Superior temporal gyrus (tissue), 1 donor: ENCODE measurements around the gene NADK.
"Not testable (repeated sequence)": the region's sequence is repeated elsewhere in the genome, so short reads cannot be mapped to it uniquely, and the experiment has no call there.

Experiments
- DNase-seq: peaks from one replicate; pipeline ENCODE4 v3.0.0-alpha.2; 2016; ENCODE audit errors: extremely low spot score

The NADK gene

DNA sequence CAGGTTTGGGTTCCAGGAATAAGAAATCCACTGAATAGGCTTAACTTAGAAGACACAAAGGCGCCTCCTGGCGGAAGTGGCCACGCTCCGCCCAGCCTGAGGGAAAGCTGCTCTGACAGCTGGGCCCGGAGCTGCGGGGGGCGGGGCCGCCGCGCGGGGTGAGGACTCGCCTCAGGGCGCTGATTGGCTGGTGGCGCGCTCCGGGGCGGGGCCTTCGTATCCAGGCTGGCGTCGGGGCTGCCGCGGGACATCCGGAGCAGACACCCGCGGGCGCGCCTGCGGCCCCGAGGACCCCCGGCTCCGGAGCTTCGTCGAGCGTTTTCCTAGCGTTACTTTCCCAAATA lies 31.7 kb downstream of the NADK start:
- not testable (repeated sequence) for DNase-seq

DNA sequence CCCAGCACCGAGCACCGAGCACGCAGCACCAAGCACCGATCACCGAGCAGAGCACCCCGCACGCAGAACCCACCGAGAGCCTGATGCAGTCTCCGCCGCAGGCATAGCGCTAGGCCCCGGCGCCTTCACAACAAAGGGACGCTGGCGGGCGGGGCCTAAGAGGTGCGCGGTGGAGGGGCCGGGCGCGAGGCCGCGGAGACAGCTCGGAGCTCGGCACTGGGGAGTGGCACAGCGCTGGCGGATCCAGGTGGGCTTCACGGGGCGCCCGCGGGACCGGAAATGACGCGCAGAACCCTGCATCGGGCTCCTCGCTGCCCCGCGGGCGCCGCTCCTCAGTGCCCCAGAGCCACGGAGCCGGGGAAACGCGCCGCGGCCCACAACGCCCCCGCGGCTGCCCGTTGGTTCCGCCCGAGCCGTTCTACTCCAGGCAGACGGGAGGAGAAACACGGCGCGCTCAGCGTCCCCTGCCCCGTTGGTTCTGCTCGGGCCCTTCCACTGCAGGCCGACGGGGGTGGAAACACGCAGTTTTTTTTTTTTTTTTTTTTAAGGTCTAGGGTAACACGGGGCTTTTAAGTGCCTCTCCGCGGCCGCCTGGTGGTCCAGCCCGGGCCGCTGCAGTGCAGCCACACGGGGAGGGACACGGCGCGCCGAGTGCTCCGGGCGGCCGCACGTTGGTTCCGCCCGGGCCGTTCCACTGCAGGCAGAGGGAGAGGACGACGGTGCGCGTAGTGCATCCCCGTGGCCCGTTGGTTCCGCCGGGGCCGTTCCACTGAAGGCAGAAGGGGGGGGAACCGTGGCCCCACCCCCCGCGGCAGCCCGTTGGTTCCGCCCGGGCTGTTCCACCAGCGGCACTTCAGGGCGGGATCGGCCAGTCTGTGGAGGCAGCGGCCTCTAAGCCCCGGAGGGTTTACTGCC lies 32.4 kb downstream of the NADK start:
- DNase-seq, result not testable (repeated sequence)

DNA sequence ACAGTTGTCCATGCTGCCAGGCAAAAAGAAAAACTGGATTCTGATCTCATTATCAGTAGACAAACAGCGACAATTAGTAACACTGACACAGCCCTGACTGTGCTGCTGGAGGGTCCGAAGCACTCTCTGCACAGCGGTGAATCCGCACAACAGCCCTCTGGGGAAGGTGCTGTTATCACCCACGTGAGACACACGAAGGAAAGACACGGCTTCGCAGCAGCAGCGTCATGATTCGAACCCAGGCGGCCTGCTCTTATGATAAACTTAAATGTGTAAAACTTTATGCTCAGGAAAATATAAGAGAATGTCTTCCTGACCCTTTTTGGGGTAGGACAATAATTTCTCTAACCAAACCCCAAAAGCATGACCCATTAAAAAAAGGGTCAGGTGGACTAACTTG lies 35.7 kb downstream of the NADK start:
- DNase-seq, result not testable (repeated sequence)

DNA sequence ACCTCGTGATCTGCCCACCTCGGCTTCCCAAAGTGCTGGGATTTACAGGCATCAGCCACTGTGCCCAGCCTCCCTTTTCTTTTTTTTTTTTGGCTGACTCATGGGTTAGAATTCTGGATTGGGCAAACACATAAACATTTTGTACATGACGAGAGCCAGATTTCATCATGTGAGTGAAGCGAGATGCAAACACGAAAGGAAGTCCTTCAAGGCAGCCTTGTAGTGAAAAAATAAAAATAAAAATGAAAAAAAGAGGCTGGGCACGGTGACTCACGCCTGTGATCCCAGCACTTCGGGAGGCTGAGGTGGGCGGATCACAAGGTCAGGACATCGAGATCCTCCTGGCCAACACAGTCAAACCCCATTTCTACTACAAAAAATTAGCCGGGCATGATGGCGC lies 37.3 kb downstream of the NADK start:
- DNase-seq, result peak; percentile 9

DNA sequence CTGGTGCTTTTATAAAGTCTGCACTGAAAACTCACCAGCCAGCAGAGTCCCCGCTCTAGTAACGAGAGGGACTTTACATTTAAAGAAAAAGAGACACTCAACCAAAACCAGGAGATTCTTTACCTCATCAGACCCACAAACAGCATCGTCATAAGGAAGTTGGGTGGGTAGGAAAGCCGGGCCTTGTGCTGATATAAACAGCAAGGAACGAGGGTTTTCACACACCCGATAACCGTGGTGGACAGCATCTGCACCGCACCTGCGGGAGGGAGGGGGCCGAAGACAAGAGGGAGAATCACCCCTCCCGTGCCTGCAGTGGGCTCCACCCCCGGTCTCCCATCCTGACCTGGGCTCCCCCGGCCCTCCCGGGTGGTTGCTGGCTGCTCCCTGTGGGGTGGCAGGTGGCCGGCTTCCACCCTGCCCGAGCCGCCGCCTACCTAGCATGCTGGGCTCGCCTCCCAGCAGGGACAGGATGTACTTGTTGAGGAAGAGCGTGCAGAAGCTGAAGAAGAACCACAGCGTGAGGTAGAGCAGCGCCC lies 39.4 kb downstream of the NADK start:
- DNase-seq, result not testable (repeated sequence)

DNA sequence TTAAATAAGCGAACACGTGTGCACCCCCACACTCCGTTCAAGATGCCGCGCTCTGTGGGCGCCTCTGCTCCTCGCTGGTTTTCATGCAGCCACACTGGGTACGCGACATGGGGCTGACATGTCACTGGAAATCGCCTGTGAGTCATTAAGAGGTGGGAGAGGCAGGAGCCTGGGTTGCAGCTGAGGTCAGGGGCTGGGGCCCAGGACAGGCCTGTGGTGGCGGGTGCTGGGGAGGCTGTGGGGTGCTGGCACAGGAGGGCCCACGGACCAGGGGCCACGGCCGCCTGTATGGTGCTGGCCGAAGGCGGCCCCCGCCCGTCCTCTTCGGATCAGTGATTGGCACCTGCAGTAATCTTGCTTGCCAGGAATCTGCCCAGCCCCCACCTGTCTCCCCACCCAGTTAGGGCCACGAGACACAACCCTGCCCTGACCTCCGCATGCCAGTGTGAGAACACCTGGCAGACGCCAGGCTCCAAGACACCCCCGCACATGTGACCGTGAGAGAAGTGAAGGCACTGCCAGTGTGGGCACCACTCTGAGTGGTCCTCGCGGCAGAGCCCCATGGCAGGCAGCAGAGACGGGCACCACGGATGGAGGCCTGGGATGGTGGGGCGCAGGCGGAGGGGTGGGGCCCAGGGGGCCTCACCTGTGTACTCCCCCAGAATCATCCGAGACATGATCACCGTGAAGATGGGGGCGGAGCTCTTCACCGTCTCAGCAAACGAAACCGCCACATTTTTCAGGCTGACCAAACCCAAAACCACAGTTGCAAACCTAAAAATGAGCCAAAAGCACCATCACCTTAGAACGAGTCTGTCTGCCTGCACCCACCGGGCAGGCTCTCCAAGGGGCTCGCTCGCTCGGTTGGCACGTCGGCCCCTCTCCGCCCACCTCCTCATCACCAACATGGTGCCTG lies 40.3 kb downstream of the NADK start:
- not testable (repeated sequence) for DNase-seq

DNA sequence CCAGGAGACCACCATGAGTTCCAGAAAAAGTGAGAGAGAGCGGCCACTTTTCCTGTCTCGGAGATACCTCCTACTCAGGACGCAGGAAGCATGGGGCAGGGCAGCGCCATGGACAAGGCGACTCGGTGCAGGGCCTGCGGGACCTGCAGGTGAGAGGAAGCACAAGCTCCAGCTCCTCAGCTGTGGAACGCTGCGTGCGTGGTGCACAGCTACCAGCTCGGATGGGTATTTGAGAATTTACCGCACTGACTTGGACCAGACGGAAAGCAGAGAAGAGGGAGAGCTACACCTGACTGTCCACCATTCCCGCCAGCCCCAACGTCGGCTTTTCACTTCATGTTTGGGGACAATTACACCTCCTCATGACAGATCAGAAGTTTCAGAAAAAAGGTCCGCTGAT lies 45.9 kb downstream of the NADK start:
- DNase-seq, result no peak

DNA sequence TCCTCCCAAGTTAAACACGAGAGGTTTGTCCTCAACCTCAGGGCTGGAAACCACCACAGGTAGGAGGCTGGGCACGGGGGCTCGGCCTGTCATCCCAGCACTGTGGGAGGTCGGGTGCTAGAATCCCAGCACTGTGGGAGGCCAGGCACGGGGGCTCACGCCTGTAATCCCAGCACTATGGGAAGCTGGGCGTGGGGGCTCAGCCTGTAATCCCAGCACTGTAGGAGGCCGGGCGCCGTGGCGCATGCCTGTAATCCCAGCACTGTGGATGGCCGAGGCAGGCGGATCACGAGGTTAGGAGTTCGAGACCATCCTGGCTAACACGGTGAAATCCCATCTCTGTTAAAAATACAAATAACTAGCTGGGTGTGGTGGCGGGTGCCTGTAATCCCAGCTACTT lies 47.4 kb downstream of the NADK start:
- no peak for DNase-seq

DNA sequence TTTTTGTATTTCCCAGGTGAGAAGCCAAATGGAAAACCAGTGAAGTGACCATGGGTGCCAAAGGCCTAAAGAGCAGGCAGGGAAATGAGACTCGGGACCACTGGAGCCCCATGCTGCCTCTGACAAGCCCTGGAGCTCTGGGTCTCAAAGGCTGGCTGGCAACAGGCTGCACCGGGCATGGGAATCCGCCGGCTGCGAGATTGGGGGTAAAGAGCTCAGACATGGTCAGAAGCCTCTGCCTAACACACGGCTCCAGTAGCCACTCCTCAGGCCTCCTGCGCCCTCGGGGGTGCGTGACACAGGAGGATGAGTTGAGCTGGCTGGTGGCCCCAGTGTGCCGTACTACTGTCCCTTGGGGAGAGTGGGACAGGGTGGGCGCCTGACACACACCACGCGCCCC lies 48.0 kb downstream of the NADK start:
- DNase-seq, result not testable (repeated sequence)

DNA sequence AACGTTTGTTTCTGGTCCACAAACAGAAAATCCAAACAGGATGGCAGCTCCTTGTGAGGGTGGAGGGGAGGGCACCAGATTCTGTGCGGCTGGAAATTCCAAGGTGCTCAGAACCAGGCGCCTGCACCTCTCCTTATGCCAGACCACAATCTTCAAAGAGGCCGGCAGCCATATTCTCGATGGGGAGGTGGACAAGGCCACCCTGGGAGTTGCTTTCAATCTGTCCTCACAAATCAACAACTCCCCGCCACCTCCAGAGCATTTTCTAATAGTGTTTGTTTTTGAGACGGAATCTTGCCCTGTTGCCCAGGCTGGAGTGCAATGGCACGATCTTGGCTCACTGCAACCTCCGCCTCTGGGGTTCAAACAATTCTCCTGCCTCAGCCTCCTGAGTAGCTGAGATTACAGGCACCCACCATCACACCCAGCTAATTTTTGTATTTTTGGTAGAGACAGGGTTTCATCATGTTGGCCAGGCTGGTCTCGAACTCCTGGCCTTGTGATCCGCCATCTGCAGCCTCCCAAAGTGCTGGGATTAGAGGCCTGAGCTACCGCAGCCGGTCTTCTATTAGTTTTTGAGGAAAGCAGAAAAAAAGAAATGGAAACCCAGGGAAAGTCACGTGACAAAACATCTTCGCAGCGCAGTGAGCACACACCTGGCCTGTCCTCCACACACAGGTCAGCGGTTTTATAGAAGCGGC lies 49.0 kb downstream of the NADK start:
- DNase-seq, result not testable (repeated sequence)

DNA sequence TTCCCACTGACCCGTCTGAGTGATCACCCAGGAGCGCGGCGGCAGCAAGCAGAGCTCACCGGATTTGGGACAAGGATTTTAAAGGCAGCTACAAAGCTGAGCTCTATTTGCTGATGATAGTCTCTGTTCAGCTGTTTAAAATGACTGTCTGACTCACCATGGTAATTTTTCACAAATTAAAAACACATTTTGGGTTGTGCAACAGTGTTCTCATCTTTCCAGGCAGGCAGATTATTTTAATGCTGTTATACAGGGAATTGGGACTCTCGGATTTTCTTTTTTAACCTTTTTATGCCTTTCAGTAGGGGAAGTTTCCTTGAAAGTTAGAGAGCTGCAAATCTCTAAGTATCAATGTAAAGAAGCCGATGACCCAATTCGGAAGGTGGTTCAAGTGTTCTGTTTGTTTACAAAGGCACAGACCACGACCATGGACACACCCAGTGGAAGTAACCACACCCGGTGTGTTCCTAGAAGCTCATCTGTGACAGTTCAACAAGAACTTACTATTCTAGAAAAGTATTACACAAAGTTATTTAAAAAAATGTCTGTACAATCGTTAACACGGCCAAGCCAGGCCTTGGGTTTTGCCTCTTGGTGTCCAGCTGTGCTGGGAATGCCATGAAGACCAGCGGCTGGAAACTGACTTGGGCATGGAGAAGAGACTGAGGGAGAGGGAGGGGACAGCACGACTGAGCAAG lies 49.8 kb downstream of the NADK start:
- not testable (repeated sequence) for DNase-seq

DNA sequence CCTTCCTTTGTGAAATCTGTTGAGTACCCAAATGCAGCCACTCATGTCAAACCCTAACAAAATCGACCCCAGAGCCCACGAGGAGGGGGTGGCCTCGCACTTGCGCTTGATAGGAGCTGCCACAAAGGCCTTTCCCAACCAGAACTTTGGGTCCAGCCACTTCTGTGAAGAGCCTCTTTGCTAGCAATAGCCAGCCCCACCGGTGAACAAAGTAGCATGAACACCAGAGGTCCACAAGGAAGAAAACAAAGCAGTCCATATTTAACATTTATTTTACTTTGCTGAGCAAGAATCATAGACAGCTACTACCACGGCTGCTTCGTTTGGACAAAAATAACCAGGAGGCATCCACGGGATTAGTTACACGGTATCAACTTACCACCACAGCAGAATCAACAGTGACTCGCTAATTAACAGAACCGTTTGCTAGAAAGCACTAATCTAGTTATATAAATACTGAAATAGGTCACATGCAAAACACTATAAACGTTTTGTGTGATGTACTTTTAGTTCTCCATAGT lies 51.1 kb downstream of the NADK start:
- DNase-seq, result not testable (repeated sequence)

DNA sequence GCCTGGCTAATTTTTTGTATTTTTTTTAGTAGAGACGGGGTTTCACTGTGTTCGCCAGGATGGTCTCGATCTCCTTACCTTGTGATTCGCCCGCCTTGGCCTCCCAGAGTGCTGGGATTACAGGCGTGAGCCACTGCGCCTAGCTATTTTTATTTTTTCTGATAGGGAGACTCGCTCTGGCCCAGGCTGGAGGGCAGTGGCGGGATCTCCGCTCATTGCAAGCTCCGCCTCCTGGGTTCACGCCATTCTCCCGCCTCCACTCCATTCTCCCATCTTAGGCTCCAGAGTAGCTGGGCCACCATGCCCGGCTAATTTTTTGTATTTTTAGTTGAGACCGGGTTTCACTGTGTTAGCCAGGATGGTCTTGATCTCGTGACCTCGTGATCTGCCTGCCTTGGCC lies 52.2 kb downstream of the NADK start:
- not testable (repeated sequence) for DNase-seq

DNA sequence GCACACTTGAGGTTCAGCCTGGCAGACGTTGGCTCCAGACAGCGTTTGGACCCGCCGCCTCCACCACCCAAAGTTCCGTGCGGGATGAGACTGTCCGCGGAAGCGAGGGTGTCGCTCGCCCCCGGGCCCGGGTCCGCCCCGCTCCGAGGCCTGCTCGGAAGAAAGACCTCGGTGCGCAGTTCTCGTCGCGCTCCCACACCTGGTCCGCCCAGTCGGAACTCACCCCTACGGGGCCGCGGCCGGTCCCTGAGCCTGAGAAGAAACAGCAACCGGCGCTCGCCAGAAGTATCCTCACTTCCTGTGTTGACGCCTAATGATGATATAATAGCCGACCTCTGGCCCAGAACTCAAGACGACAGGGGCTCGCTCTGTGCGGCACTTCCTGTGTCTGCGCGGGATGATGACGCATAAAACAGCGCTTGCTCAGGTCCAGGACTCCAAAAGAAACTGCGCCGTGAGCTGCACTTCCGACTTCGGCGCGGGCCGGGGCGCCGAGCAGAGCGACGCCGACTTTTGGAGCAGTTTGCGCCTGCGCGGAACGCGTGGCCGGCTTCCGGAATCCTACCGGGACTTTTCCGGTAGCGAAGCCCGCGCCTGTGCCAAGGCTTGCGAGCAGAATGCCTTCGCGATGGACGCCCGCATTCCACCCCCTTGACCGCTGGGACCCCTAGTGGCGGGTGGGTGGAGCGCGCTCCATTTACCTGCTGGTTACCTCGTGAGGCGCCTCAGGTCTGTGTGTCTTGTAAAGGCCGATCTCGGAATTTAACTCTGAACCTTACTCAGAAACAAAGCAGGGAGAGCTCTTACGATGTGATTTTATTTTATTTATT lies 54.0 kb downstream of the NADK start, which contains the start of gene CDK11A:
Gene CDK11A (minus strand): TSS at position 323 of the 830 bp plus-strand sequence. CDS start 1,539 bp downstream, outside the sequence.
- peak; percentile 99 for DNase-seq

DNA sequence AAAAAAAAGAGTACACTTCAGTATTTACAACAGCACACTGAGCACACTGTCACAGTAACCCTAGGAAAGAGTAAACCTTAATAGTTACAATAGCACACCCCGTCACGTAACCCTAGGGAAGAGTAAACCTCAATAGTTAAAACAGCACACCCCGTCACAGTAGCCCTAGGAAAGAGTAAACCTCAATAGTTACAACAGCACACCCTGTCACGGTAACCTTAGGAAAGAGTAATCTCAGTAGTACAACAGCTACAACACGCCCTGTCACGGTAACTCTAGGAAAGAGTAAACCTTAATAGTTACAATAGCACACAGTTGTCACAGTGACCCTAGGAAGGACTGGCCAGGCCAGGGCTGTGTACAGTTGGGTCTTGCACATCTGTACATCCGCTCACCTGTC lies 57.1 kb downstream of the NADK start:
- no peak for DNase-seq

DNA sequence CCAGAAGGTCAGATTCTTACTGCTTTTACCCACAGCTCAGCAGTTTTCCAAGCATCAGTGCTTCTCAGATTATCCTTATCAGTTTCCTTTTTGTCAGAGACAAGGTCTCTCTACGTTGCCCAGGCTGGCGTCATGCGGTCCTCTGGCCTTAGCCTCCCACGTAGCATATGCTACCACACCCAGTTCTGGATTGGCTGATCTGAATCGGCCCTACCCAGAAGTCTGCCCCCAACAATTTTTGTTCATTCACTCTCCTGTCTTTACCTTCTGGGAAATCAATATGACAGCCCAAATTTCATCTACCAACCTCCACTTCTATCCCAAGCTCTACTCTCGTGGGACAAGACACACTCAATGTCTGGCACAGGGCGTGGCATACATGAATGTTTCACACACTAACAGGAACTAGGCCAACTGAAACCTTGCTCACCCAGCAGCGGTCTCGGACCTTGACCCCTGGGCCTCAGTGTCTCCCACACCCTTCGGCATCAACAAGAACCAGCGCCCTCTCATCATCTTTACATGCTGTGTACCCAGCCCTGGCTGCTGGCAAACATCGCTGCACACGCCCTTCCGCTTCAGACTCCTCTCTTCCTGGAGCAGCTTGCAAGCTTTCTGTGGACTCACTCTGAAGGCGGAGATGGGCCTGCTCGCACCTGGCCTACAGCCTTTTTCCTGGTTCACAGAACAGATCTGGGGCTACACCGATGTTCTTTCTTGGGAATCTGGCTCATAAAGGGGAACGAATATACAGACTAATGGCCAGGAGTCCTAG lies 63.0 kb downstream of the NADK start:
- not testable (repeated sequence) for DNase-seq

DNA sequence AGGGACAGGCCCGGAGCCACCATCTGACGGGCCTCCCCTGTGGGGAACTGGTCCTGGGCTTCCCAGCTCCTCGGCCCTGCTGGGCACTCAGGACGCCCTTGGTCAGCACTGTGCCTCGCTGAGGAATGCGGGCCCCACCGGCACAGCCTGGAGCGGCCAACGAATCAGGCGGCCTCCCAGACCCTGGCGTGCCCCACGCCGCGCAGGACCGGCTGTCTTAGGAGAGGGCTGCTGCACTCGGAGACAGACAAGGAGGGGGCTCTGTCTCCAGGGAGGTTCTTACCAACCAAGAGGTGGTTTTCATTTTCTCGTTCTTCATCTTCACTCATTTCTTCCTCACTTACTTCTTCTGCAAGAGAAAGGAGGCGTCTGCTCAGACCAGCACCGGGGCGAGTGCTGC lies 70.4 kb downstream of the NADK start:
- DNase-seq, result not testable (repeated sequence)

DNA sequence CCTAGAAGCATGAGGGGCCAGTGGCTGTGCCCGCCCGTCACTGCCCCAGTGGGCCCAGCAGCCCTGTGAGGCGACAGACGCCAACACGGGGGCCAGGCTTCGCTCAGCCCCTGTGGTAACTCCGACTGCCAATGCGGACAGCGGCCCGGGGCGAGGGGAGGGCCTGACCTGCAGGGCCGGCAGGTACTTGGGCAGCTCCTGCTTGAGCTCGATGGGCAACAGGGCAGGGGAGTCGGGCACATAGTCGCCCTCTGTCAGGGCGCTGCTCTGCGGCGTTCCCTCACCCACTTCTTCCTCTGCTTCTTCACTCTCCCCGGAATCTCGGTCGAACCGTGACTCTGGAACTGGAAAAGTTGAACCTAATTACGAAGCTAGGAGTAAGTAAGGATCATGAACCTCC lies 71.0 kb downstream of the NADK start:
- not testable (repeated sequence) for DNase-seq

DNA sequence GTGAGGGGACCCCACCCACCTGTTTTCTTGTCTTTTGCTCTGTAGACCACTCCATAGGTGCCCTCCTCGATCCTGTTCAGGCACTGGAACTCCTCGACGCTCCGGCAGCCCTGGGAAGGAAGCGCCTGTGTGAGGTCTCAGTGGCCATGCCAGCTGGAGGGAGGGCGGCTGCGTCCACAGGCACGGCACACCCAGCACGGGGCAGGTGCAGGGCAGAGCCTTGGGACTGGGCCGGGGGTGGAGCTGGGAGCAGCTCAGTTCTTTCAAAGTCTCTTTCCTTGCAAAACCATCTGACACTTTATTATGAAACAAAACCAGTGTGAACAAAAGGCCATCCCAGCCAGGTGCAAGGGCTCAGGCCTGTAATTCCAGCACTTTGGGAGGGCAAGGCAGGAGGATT lies 72.6 kb downstream of the NADK start:
- DNase-seq, result not testable (repeated sequence)
